ENCODE results near the gene ZFP1. TPM values are rescaled to one million over a fixed set of nuclear protein-coding genes. Genes with fewer than 3 reads are reported as not detected.

The ZFP1 gene
- total and polyA plus RNA-seq, 9 of the 15 experiments (the other 6 are each of a cell fraction or from before 2014, with no cell fraction given), result 2.6 to 14.7 (median 11.6) TPM

DNA sequence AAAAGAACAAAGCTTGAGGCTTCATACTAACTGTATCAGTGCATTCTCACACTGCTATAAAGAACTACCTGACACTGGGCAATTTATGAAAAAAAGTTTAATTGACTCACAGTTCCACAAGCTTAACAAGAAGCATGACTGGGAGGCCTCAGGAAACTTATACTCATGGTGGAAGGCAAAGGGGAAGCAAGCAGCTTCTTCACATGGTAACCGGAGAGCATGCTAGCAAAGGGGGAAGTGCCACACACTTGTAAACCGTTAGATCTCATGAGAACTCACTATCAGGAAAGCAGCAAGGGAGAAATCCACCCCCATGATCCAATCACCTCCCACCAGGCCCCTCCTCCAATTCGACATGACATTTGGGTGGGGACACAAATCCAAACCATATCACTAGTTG, 33.3 kb downstream of the ZFP1 start:
- Histone ChIP-seq H3K9me3 (replicated peaks; ENCODE audit: control insufficient read depth, insufficient read depth, low read depth, low read length) (no peaks in the 10 kb centered on the region), H3K4me3 (no peak overlapping the region), H3K36me3 (ENCODE audit: control insufficient read depth, insufficient read depth, low read length) (no peaks in the 10 kb centered on the region), H3K79me2 (ENCODE audit: control insufficient read depth, insufficient read depth, low read length) (no peaks in the 10 kb centered on the region), H3K9me1 (ENCODE audit: control insufficient read depth, insufficient read depth, low read length) (no peaks in the 10 kb centered on the region), H3K27ac (ENCODE audit: extremely low read depth, low read depth, low read length) (no peak overlapping the region), H3K4me1 (replicated peaks in 1 of 2; ENCODE audit: control insufficient read depth in 2 of 2, insufficient read depth in 2 of 2, low read length in 2 of 2) (no peaks in the 10 kb centered on the region; a peak in 1 of 5 replicates), H3K4me2 (ENCODE audit: insufficient read depth, low read length) (no peak overlapping the region), H2AFZ (ENCODE audit: low read depth, low read length) (peak overlapping the region; percentile 46), H3K27me3 (ENCODE audit: control insufficient read depth in 2 of 2, insufficient read depth in 2 of 2, low read length in 2 of 2) (no peaks in the 10 kb centered on the region), H4K20me1 (replicated peaks; ENCODE audit: control insufficient read depth, insufficient read depth, low read length) (no peaks in the 10 kb centered on the region), H3K9ac (ENCODE audit: insufficient read depth in 1 of 2, low read depth in 2 of 2, low read length in 2 of 2) (no peak overlapping the region)
- ChIA-PET CTCF (ENCODE audit: low intra/inter-chr PET ratio) (no interaction called here), POLR2A (no interaction called here)
- BruUV-seq (replicated peaks), result no TSS peak
- peak; percentile 11 for FAIRE-seq
- WGBS (ENCODE audit: insufficient coverage, low coverage, missing lambda C conversion rate), result 3% methylated on average over 3 of the region's 3 CpGs
- in situ Hi-C loops (cut with MboI) (no loop called here), intact Hi-C loops (cut with micrococcal nuclease) (loop anchor here (5.0 kb wide), 1 partner anchor 34 kb away; the partner anchor contains the start of gene ZFP1)
- ATAC-seq, result peak; percentile 68
- peak in 1 of 4 experiments; percentile 38 for DNase-seq (ENCODE audit: extremely low read depth in 1 of 4, low spot score in 3 of 4)
- no peak for TF ChIP-seq U2AF2 (optimal IDR thresholded peaks at IDR 0.05; ENCODE audit: low read depth, low read length)
- TF ChIP-seq ZBTB7A (IDR thresholded peaks at IDR 0.05; ENCODE audit: borderline replicate concordance, control insufficient read depth, low read depth, low read length), result no peak
- no peak for TF ChIP-seq TBP (optimal IDR thresholded peaks at IDR 0.05; ENCODE audit: low read depth, low read length)
- TF ChIP-seq, protein P1, sequence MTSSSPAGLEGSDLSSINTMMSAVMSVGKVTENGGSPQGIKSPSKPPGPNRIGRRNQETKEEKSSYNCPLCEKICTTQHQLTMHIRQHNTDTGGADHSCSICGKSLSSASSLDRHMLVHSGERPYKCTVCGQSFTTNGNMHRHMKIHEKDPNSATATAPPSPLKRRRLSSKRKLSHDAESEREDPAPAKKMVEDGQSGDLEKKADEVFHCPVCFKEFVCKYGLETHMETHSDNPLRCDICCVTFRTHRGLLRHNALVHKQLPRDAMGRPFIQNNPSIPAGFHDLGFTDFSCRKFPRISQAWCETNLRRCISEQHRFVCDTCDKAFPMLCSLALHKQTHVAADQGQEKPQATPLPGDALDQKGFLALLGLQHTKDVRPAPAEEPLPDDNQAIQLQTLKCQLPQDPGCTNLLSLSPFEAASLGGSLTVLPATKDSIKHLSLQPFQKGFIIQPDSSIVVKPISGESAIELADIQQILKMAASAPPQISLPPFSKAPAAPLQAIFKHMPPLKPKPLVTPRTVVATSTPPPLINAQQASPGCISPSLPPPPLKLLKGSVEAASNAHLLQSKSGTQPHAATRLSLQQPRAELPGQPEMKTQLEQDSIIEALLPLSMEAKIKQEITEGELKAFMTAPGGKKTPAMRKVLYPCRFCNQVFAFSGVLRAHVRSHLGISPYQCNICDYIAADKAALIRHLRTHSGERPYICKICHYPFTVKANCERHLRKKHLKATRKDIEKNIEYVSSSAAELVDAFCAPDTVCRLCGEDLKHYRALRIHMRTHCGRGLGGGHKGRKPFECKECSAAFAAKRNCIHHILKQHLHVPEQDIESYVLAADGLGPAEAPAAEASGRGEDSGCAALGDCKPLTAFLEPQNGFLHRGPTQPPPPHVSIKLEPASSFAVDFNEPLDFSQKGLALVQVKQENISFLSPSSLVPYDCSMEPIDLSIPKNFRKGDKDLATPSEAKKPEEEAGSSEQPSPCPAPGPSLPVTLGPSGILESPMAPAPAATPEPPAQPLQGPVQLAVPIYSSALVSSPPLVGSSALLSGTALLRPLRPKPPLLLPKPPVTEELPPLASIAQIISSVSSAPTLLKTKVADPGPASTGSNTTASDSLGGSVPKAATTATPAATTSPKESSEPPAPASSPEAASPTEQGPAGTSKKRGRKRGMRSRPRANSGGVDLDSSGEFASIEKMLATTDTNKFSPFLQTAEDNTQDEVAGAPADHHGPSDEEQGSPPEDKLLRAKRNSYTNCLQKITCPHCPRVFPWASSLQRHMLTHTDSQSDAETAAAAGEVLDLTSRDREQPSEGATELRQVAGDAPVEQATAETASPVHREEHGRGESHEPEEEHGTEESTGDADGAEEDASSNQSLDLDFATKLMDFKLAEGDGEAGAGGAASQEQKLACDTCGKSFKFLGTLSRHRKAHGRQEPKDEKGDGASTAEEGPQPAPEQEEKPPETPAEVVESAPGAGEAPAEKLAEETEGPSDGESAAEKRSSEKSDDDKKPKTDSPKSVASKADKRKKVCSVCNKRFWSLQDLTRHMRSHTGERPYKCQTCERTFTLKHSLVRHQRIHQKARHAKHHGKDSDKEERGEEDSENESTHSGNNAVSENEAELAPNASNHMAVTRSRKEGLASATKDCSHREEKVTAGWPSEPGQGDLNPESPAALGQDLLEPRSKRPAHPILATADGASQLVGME (CRISPR knock-in tag; IDR thresholded peaks at IDR 0.05), result no peak
- no peak for TF ChIP-seq ESRRA (IDR thresholded peaks at IDR 0.05; ENCODE audit: borderline replicate concordance, low read depth)
- TF ChIP-seq ZNF324 (CRISPR knock-in tag; IDR thresholded peaks at IDR 0.05), result no peak
- no peak for TF ChIP-seq MAFK (IDR thresholded peaks at IDR 0.05; ENCODE audit: low read length)
- TF ChIP-seq SRSF9 (IDR thresholded peaks at IDR 0.05; ENCODE audit: borderline replicate concordance, low read depth, low read length), result no peak
- TF ChIP-seq ZNF57 (CRISPR knock-in tag; IDR thresholded peaks at IDR 0.05), result no peak
- 0 out of 2 replicates have a peak, but pooled peaks have one; percentile 17 for TF ChIP-seq DPF2 (IDR thresholded peaks at IDR 0.05)
- no peak for TF ChIP-seq KDM1A (IDR thresholded peaks at IDR 0.05)
- TF ChIP-seq, protein P2, sequence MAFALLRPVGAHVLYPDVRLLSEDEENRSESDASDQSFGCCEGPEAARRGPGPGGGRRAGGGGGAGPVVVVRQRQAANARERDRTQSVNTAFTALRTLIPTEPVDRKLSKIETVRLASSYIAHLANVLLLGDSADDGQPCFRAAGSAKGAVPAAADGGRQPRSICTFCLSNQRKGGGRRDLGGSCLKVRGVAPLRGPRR (CRISPR knock-in tag; IDR thresholded peaks at IDR 0.05), result no peak
- TF ChIP-seq ZNF217 (CRISPR knock-in tag; IDR thresholded peaks at IDR 0.05), result no peak
- no peak for TF ChIP-seq TAL1 (IDR thresholded peaks at IDR 0.05)
- TF ChIP-seq HEY1 (CRISPR knock-in tag; IDR thresholded peaks at IDR 0.05; ENCODE audit: borderline replicate concordance), result no peak
- peak; percentile 77 for TF ChIP-seq L3MBTL2 (IDR thresholded peaks at IDR 0.05)
- TF ChIP-seq EP400 (IDR thresholded peaks at IDR 0.05), result no peak
- no peak for TF ChIP-seq ZFP30 (CRISPR knock-in tag; IDR thresholded peaks at IDR 0.05; ENCODE audit: borderline replicate concordance)

Data from K562 (cell line).